Right renal cortex interstitium (tissue), 3 donors: ENCODE measurements around the gene NMNAT3. TPM values are rescaled to one million over a fixed set of nuclear protein-coding genes. Genes with fewer than 3 reads are reported as not detected.

Experiments used
- DNase-seq, 3 donors: peaks; one replicate each; pipeline ENCODE4 v3.0.0-alpha.2; 2013; ENCODE audit warnings: low read depth in 3 of 3, low spot score in 2 of 3
- polyA plus RNA-seq, 3 donors: library from polyadenylated mRNA; unstranded; fragments of 120-200 nt; gene quantifications; one replicate each; pipeline ENCODE4 v1.2.1, GENCODE V29; 2013; ENCODE audit not compliant: insufficient read length in 3 of 3

The NMNAT3 gene
- polyA plus RNA-seq, 3 donors, result 9.7 to 10.6 (median 9.9) TPM

DNA sequence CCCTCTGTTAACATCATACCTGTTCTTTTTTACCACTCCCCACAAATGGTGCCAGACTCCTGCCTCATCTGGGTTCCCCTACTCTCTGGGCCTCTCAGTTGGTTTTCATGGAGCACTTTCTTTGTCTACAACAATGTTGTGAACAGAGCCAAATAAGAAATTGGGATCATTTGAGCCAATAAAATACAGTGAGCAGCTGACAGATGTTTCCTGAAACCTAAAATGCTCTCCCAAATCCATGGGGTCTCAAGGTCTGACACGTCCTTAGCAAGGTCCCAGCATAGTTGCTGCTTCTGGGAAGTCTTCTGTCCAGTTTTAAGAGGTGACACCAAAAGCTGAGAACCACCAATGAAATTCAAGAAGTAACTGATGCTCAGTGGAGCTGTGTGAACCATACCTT, 1.7 kb downstream of the NMNAT3 start:
- DNase-seq, result no peak

DNA sequence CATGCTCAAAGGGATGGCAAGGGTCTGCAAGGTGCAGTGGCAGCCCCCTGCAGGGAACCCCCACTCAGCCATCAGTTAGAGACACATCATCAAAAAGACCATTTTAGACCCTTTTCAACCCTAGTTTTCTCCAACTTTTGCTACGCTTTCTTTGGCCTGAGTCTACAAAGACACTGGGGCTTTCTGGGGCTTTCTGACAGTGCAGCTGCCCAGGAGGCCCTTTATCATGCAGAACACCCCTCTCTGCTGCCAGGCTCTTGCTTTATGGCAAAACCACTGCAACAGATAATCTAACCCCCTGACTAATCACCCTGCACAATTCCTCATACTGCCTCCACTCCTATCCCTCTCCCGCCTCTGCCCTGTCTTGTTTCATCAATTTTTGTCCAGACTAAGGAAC, 2.4 kb downstream of the NMNAT3 start:
- no peak for DNase-seq

DNA sequence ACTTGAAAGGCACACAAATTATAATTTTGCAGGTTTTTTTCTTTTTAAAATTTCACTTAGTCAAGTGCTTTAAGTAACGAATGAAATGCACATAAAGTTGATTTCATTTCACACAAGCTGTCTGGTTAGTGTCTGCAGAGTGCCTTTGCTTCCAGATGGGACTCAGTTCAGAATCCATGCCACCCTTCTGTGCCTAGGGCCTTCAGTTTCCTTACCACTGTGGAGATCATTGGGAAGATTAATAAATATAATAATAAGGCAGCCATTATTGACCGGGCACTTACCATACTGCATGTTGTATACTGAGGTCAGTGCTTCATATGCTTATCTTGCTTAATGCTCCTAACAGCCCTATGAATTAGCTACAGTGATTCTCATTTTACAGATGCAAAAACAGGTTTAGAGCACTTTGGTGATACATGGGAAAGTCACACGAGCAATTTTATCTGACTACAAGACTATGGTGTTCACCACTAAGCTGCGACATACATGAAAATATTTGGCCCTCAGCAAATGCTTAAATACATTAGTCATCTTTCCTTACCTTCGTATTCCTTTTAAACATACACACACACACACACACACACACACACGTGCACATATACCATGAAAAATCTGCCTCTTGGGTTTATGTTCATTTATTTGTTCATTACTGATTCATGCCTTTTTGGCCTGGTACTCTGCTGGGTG, 3.1 kb downstream of the NMNAT3 start:
- DNase-seq, result no peak

DNA sequence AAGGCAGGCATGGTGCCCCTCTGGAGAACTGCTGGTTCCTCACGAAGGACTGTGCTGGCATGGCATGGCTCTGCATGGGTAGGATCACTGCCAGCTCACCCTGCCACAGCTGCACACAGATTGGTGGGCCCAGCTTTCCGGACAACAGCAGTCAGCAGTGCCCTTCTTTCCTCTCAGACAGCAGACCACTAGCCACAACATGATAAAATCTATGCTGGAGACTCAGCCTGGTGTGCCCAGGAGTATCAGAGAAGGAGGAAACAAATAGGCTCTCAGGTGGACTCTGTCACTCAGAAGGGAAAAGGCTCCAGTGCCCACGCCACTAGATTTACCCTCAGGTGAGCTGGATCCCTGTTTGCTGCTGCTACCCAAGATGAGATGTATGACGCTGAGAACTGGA, 4.9 kb downstream of the NMNAT3 start:
- DNase-seq, result no peak

DNA sequence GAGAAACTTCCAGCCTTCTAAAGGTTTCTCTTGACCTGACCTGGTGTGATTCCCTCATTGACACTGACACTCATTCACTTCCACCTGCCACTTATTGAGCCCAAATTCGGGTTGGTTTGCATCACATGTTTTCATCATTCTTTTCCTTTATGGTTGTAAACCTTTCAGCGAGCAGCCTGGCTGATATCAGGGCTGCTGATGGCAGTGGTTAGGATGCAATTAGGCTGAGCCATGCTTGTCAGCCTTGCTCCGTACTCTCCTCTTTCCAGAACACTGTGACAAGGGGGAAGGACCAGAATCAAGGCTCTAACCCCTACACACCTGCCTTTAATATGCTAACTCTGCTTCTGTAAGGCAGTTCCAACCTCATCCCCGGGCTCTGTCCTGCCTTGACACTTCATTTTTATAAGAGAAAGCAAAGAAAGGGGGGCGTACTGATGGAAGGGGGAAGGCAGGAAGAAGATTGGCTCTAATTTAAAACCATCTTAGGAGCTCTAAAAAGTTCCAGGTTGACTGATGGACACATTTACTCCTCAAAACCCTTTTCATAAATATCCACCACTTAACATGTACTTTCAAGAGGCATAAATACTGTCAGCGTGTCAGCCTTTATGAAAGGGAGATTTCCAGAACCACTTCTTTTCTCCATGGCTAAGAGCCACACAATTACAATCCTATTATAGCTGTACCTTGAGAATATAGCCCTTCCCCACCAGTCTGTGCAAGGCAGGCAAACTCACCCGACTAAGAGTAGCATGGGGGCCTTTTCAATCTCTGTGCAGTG, 5.7 kb downstream of the NMNAT3 start:
- no peak for DNase-seq

DNA sequence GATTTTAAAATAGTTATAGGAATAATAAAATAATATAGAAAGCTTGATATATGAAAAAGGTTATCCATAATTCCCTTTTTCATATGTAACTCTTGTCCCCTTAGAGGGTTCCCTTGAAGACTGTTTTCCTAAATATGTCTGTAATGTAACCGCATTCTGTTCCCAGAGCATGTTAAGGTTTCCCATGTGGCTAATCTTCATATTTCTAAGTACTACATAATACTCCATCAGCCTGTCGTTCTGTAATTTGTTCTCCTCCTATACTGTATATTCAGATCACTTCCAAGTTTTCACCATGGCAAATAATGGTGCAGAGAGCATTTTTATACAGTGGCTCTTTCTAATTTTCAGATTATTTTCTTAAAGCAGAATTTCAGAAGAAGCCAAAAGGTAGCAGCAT, 6.7 kb downstream of the NMNAT3 start:
- no peak for DNase-seq

DNA sequence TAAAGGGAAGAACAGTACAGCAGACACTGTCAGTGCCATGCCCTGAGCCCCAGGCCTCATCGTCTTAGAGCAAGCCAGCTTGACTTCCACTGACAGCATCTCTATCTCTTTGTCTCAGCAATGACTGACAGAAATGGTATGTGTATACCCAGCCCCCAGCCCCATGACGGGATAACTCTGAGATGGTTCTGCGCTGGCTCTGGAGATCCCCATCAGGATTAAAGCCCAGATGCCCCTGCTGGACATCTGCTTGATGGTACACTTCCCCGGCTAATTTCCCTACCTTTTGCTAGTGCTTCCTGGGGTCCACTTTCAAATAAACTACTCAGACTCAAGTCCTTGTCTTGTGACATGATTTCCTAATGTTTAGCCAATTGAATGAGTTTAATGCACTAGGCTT, 7.6 kb downstream of the NMNAT3 start:
- DNase-seq, result no peak

DNA sequence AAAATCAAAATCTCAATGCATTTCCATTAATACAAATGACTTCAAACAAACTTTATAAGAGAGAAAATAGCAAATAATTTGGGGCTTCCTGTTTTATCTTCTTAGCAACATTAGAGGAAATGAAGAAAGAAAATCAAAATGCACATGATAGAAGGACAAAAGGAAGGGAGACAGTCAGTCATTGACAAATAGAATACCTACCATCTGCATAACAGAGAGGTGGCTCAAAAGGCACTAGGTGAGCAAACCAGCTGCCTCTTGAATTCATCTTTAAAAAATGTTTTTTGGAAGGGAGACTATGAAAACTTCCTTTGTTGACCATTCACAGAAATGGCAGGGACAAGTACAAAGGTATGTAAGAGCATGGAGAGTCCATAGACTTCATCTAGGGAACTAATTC, 9.4 kb downstream of the NMNAT3 start:
- DNase-seq, result no peak

DNA sequence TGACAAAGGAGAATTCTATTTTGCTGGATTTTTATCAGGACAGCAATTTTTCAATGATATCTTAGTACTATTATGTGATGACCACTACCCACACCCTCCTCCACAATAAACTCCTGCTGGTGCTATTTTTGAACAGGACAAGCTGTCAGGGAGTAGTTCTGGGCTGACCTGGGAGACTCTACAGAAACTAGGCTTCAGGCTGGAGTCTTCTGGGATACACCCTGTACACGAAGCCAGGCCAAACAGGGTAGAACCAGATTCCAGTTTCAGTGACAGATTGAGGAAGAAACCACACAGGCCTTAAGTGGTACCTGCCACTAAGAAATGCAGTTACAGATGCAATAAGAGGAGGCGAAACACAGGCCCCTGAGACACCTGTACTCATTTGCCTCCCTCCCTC, 12.8 kb downstream of the NMNAT3 start:
- no peak for DNase-seq

DNA sequence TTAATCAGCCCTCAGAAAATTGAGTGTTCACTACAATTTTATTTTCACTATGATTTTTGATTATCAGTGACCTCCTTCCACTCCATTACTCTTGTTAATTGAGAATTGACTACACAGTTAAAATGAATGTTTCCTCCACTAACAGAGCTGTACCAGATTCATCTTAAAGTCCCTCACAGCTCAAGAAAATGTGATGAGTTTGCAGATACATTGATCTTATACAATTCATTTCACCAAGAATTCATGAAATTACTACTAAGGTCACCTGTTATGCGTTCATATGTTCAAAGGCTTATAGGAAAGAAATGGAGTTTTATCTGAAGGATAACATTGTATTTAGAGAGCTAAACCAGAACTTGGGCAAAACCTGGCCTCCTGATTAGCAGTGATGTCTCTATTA, 17.5 kb downstream of the NMNAT3 start:
- DNase-seq, result no peak

DNA sequence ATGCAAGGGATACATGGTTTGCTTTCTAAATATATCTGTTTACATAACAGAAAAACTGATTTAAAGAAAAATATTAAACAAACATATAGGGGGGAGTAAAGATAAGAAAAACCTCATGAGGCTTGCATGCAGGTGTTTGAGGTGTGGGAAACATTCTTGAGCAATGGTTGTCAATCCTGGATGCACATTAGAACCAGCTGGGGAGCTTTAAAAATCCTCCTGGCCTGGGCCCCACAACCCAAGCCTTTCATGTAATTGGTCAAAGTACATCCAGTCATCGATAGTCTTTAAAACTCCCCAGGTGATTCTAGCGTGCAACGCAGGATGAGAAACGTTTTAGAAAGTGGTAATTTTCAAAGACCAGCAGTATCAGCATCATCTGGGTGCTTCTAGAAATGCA, 18.3 kb downstream of the NMNAT3 start:
- no peak for DNase-seq

DNA sequence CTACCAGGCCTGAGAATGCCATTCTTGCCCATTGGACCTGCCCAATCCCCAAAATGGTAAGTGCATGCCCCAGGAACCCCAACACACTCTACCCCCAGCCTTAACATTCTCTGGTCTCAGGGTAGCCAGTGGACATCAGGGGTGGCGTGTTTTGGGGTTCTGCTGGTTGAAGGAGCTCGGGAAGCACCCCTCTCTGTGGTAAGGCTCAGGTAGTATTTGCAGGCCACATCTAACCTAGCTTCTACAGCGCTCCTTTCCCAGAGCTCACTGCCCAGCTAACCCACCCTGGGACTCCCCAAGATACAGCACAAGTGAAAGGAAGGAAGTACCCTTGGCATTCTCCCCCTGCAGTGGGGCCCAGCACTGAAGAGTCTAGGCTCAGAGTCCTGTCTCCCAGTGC, 19.8 kb downstream of the NMNAT3 start:
- no peak for DNase-seq

DNA sequence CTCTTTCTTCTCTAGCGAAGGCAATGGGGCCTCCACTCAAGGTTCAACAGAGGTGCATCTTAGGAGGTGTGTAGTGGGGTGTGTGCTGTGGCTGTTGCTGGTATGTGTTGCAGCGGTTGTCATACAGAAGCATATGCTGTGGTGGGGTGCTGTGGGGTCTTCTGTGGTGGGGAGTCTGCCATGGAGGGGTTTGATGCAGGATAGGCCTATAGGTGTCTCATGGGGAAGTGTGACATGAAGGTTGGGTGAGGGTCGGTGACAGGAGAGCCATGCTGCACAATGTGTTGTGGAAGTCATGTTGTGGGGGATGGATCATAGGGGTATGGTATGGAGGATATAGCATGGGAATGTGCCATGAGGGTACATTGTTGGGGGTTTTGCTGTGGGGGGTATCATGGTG, 20.3 kb downstream of the NMNAT3 start:
- no peak for DNase-seq

DNA sequence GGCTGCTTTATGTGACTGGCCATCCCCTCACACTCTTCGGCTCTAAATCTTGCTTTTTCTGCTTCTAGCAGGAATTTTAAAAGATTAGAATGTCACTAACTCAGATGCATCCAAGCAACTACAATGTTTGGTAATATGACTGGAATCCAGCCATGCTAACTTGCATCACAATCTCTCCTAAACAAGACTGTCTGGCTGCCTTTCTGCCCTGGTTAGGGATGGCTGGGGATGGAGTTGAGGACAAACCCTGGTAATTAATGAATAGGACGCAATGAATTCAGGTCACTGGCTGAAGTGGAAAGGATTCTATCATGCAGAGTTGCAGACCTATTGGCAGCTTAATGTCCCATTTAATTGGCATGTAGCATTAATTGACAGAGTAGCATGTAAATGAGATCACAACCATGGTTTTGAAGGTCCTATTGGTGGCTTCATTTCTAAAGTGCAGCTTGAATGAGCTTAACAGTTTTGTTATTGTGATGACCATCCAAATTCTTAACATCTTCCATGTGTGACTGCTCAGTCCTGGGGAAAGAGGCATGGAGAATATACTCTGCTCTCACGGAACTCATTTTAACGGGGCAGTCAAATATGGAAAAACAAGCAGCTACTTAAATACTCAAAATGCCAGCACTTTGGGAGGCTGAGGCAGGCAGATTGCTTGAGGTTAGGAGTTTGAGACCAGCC, 21.7 kb downstream of the NMNAT3 start:
- DNase-seq, result no peak

DNA sequence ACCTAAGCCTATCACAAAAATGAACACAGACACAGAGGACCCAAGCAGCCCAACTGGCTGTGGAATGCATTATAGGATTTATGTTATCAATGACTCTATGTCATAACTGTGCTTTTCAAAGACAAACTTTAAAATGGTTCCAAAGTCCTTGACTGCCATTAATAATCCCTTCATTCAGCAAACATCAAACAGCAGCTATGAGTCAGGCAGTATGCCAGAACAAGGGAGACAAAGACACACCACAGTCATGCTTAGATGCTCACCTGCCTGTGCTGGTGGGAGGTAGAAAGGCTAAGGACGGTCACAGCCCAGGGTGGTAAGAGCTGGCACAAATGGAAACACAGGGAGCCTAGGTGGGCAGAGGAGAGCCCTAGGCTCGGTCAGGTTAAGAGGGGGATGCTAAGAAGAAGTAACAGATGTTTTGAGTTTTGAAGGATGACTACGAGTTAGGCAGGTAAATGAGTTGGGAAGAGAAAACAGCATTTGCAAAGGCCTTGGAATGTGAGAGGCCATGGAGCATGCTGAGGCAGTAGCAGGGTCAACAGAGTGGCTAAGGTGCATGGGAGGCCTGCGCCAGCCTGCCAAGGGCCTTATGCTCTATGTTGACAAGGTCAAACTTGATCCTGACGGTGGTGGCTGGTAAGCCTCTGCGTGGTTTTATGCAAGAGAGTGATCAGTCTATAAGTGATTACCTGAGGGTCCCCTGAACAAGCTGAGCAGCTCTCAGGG, 23.0 kb downstream of the NMNAT3 start:
- no peak for DNase-seq

DNA sequence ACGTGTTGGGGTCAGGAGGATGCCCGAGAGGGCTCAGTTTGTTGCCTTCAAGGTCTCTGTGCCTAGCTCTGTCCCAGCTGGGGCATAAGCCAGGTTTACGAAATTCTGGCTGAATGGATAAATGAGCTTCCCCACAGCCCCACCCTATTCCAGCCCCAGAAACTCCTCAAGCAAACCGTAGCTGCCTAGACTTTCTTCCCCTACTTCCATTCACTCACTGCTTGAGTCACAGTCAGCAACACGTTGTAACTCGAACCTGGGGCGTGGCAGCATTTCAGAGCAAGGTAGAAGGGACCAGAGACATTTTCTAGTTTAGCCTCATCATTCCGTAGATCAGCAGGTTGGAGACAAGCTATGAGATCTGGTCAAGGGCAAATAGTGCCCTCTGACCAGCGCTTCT, 24.2 kb downstream of the NMNAT3 start:
- no peak for DNase-seq

DNA sequence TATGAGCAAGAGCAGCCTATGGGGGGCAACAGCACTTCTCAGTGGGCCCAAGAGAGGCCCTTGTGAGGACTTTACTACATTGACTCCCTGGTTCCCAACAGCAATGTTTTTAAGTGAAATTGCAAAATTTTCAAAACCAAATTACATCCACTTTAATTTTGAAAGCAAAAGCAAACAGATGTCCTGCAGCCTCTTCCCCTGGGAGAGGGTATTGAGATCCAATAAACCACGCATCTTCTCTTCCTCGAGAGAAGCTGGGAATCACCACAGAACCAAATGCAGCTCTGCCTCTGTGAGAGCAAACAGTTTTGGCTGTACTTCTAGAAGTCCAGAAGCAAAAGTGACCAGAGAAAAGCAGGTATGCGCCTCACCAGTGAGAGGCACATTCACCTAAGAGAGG, 25.2 kb downstream of the NMNAT3 start:
- no peak for DNase-seq

DNA sequence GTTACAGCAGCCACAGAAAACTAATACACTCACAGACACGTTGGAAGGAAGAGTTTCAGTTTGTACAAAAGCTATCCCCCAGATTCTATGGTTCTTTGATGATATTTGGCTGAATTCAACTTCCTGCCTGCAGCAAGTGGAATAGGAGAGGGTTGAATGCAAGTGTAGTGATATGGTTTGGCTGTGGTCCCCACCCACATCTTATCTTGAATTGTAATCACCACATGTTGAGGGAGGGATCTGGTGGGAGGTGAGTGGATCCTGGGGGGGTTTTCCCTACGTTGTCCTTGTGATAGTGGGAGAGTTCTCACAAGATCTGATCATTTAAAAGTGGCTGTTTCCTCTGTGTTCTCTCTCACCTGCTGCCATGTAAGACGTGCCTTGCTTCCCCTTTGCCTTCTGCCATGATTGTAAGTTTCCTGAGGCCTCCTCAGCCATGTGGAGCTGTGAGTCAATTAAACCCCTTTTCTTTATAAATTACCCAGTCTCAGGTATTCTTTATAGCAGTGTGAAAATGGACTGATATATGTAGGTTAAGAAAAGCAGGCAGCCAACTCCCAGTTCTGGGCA, 29.8 kb downstream of the NMNAT3 start:
- no peak for DNase-seq

DNA sequence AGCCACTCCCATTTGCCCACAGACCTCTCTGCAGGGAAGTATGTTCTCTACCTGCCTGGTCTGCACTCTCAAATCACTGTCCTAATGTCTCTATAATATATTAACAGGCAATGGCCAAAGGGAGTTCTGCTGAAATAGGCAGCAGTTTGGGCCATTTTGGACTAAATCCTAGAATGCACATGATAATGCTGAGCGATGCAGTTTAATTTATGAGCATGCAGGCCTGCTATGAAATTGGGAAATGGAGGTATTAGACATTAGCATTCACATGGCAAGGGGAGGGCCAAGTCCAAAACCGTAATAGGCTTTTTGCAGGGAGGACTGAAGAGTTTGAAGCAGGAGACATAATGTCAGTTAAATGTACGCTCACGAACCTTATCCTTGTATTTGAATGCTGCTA, 31.3 kb downstream of the NMNAT3 start:
- DNase-seq, result no peak

DNA sequence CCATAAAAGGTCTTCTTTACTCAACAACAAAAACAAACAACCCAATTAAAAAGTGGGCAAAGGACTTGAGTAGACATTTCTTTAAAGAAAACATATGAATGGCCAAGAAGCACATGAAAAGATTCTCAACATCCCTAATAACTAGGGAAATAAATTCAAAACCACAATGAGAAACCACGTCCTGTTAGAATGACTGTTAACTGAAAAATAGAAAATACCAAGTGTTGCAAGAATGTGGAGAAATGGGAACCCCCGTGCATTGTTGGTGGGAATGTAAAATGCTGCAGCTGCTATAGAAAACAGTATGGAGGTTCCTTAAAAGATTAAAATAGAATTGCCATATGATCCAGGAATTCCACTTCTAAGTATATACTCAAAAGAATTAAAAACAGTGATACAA, 34.8 kb downstream of the NMNAT3 start:
- no peak for DNase-seq

DNA sequence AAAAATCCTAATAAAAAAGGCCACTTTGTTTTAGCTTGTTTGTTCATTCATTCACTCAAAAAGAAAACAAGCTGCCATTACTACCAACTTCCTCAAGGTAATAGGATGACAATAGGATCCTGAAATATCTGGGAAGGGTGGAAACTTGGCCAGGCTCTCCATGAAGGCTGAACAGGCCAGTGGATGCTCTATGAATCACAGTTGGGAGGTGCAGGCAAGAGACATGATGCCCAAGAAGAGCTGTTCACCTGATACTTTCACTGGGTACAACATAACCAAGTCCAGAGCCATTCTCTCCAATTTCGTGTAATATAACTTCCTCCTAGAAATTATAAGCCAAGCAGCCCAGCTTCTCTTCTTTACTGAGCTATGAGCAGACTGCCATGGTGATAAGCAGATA, 37.3 kb downstream of the NMNAT3 start:
- DNase-seq, result no peak
